Activated naive CD4-positive, alpha-beta T cell treated with anti-CD3 and anti-CD28 coated beads, Interleukin-2, amount 50 U/mL, for 72 hours (primary cell): ENCODE measurements around the gene SLU7. TPM values are rescaled to one million over a fixed set of nuclear protein-coding genes. Genes with fewer than 3 reads are reported as not detected.
"Not testable (repeated sequence)": the region's sequence is repeated elsewhere in the genome, so short reads cannot be mapped to it uniquely, and the experiment has no call there.

Experiments
- ATAC-seq, 2 donors: fragments of 150-1000 bp; cut with Tn5 transposase; 2 replicates each; pipeline ENCODE4 v1.10.0; 2021; ENCODE audit warnings: mild to moderate bottlenecking in 2 of 2, moderate library complexity in 2 of 2
- DNase-seq, 2 donors: peaks; one replicate each; pipeline ENCODE4 v3.0.0; 2021 to 2022; ENCODE audit warnings: low spot score in 2 of 2
- H3K27ac Mint-ChIP-seq, 2 donors: one replicate each; pipeline ENCODE4 v1.8.0; 2022; ENCODE audit warnings: mild to moderate bottlenecking in 2 of 2, mixed read lengths in 2 of 2
- H3K36me3 Mint-ChIP-seq, 2 donors: one replicate each; pipeline ENCODE4 v1.8.0; 2022; ENCODE audit warnings: mixed read lengths in 2 of 2
- H3K9me3 Mint-ChIP-seq, 2 donors: one replicate each; pipeline ENCODE4 v1.8.0; 2022; ENCODE audit warnings: mixed read lengths in 2 of 2
- total RNA-seq, 2 donors: library from RNA; stranded (reverse); gene quantifications; one replicate each; pipeline ENCODE4 v1.2.3, GENCODE V29; 2022

The SLU7 gene
- total RNA-seq, 2 donors from 2014 or later: 36.5 to 53.5 TPM

DNA sequence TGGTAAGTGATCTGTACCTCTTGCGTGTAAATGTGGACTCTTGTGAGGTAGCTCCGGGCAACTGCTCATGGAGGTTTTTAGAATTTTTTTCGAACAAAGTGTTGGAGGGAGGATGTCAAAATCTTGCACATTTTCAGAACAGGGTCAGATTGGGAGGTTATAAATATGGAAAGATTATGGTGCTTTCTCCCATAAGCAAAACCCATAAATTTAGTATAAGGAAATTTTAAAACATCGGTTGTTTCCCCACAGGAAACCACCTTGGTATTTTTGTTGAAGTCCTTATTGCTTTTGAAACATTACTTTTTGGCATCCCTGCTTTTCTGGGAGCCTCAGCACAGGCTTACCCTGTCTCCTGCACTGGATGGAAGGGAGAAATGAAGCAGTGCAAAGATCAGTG, 36.7 kb upstream of the SLU7 start:
- Mint-ChIP-seq H3K36me3 (no peaks in the 10 kb centered on the region), H3K27ac (no peak overlapping the region), H3K9me3 (peaks cover 3 to 7% of the 10 kb centered on the region in 2 donors)
- ATAC-seq (no peak), DNase-seq (no peak)

DNA sequence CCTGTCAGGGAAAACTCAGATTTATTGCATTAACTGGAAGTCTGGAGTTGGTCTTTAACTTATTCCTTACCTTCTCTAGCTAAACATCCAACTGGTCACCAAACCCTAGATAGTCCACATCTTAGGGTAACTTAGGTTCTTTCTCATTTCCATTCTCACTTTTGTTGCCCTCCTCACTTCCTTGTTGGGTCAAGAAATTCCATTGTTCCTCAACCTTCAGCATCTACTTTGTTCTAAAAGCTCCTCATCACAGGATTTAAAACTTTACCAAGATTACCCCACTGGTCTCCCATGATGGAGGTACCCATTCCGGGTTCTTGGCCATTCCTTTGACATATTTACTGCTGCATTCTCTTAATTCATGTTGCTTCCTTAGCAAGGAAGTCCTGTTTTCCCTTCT, 34.9 kb upstream of the SLU7 start:
- ATAC-seq: no peak
- DNase-seq: no peak
- Mint-ChIP-seq H3K36me3 (peaks cover 0 to 10% of the 10 kb centered on the region in 2 donors), H3K27ac (no peak overlapping the region), H3K9me3 (peaks cover 0 to 9% of the 10 kb centered on the region in 2 donors)

DNA sequence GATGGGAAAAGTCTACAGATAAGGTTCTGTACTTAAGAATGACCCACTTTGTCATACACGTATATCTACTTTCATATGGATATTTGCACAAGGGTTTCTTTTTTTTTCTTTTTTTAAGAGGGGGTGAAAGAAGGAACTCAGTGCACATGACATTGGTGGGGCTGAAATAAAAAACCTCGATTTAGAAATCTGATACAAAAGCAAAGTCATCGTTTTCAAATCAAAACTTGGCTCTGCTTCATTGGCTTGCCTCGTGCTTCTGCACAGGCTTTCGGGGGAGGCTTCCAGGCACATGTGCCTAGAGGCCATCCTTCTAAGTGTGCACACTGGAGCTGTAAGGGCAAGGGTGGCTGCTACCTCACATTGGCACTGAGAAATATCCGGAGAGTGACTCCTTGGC, 33.9 kb upstream of the SLU7 start:
- H3K36me3 Mint-ChIP-seq: peaks cover 0 to 10% of the 10 kb centered on the region in 2 donors
- DNase-seq (no peak), ATAC-seq (no peak)
- peaks cover 0 to 12% of the 10 kb centered on the region in 2 donors for H3K9me3 Mint-ChIP-seq
- H3K27ac Mint-ChIP-seq: no peak overlapping the region

DNA sequence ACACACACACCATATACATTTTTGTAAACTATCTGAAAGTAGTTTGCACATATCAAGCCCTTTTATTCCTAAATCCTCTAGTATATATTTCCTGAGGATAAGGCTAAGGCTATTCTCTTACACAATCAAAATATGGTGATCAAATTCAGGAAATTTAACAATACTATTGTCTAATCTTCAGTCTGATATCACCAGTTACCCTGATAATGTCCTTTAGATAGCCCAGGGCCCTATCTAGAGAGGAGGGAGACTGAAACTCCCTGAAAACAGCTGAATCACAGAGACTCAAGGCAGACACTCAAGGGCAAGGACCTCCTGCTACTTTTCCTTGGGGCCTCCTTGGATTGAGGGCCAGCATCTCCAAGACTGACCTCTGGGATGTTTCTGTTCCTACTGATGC, 33.2 kb upstream of the SLU7 start:
- no peak overlapping the region for H3K27ac Mint-ChIP-seq
- peaks cover 0 to 10% of the 10 kb centered on the region in 2 donors for H3K36me3 Mint-ChIP-seq
- ATAC-seq (no peak), DNase-seq (no peak)
- peaks cover 0 to 13% of the 10 kb centered on the region in 2 donors for H3K9me3 Mint-ChIP-seq

DNA sequence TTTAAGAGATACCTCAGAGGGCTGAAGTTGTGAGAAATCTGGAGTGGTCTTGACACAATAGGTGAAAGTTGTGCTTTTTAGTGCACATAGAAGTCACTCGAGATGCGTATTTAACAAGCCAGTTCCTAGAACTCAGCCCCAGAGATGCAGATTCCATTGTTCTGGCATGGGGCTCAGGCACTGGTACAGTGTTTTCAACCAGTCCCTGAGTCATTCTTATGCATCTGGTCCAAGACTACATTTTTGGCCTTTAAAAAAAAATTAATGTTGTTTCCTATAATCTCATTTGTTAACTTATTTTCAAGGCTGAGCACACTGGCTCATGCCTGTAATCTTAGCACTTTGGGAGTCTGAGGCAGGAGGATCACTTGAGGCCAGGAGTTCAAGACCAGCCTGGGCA, 32.4 kb upstream of the SLU7 start:
- no peak overlapping the region for H3K27ac Mint-ChIP-seq
- peaks cover 0 to 10% of the 10 kb centered on the region in 2 donors for H3K36me3 Mint-ChIP-seq

DNA sequence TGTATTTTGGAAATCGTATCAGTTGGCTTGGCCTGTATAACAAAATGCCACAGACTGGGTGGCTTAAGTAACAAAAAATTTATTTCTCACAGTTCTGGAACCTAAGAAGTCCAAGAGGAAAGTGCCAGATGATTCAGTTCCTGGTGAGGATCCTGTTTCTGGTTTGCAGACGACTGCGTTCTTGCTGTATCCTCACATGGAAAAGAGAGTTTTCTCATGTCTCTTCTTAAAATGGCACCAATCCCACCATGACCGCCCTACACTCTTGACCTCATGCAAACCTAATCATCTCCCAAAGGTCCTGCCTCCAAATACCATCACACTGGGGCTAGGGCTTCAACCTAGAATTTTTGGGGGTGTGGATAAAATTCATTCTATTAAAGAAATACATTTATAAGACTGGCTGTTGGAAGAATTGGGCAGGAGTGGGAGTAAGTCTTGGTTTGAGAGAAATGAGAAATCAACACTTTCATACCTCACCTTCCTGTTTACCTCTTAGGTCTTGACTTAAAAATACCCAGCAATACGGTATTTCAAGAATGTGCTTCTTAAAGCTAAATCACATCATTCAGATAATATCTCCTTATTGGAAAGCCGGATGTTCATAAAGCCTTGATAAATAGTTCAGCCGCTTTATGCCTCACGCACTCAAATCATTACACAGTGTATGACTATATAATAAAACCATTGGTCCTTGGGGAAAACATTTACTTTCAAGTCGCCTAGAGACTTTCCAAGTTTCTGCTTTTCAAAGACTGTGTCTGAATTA, 31.5 kb upstream of the SLU7 start:
- ATAC-seq (no peak), DNase-seq (no peak)
- Mint-ChIP-seq H3K9me3 (peaks cover 0 to 13% of the 10 kb centered on the region in 2 donors), H3K36me3 (peaks cover 0 to 10% of the 10 kb centered on the region in 2 donors), H3K27ac (no peak overlapping the region)

More for the DNA sequence above, 32.4 kb upstream of the SLU7 start:
- ATAC-seq (no peak), DNase-seq (no peak)
- peaks cover 0 to 13% of the 10 kb centered on the region in 2 donors for H3K9me3 Mint-ChIP-seq

DNA sequence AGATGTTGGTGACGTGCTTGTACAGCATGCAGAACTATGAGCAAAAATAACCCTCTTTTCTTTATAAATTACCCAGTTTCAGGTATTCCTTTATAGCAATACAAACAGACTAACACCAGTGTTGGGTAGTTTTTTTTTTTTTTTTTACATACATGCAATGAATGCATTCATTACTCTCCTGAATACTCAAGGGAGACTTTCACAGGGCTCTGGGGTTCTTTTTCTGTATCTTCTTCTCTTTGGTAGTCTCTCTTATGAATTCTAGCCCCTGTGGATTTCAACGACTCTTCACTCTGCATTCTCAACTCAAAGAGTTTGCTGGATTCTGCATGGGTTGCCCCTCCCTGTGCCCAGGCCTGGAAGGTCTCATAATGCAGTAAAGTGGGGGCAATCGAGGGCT, 30.6 kb upstream of the SLU7 start:
- Mint-ChIP-seq H3K9me3 (peaks cover 0 to 13% of the 10 kb centered on the region in 2 donors), H3K27ac (peak overlapping the region in 1 of 2 donors; percentile 17), H3K36me3 (peaks cover 0 to 10% of the 10 kb centered on the region in 2 donors)
- DNase-seq (no peak), ATAC-seq (no peak)

DNA sequence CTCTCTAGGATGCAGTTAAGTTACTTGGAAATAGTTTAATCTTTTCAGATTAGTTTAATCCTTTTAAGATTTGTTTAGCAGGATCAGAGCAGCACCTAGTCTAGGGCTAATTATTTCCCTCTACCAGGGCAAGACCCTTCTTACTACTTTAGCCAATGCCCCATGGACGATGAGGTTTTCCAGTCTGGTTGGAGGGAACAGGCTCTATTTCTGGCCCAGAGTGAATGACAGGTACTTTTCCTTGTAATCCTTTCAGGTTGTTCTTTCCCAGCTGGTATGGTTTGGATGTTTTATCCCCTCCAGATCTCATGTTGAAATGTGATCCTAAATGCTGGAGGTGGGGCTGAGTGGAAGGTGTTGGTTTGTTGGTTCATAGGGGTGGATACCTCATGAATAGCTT, 30.0 kb upstream of the SLU7 start:
- ATAC-seq: no peak
- peaks cover 0 to 13% of the 10 kb centered on the region in 2 donors for H3K9me3 Mint-ChIP-seq
- no peak for DNase-seq
- no peak overlapping the region for H3K27ac Mint-ChIP-seq
- peaks cover 0 to 10% of the 10 kb centered on the region in 2 donors for H3K36me3 Mint-ChIP-seq

DNA sequence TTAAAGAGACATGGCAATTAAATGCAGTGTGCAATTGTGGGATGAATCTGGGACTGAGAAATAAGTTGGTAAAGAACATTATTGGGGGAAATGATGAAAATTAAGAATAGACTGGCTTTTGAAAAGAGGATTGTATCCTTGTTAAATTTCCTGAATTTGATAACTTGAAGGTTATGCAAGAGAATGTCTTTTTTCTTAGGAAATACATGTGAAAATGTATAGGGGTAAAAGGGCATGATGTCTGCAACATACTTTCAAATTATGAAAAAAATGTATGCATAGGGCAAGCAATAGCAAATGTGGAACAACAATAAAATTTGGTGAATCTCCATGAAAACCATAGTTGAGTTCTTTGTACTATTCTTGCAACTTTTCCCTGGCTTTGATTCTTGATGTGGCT, 26.9 kb upstream of the SLU7 start:
- ATAC-seq: no peak
- Mint-ChIP-seq H3K27ac (no peak overlapping the region), H3K36me3 (peaks cover 0 to 10% of the 10 kb centered on the region in 2 donors), H3K9me3 (peaks cover 0 to 13% of the 10 kb centered on the region in 2 donors)
- no peak for DNase-seq

DNA sequence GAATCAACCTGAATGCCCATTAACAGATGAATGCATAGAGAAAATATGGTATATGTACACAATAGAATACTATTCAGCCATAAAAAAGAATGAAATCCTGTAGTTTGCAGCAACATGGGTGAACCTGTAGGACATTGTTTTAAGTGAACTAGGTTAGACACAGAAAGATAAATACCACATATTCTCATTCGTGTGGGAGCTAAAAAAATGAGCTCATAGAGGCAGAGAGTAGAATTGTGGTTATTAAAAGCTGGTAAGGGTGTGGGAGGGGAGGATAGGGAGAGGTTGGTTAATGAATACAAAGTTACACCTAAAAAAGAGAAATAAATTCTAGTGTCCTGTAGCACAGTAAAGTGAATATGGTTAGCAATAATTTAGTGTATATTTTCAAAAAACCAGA, 26.3 kb upstream of the SLU7 start:
- ATAC-seq (no peak), DNase-seq (no peak)
- H3K36me3 Mint-ChIP-seq: peaks cover 0 to 10% of the 10 kb centered on the region in 2 donors
- peaks cover 0 to 13% of the 10 kb centered on the region in 2 donors for H3K9me3 Mint-ChIP-seq
- no peak overlapping the region for H3K27ac Mint-ChIP-seq

DNA sequence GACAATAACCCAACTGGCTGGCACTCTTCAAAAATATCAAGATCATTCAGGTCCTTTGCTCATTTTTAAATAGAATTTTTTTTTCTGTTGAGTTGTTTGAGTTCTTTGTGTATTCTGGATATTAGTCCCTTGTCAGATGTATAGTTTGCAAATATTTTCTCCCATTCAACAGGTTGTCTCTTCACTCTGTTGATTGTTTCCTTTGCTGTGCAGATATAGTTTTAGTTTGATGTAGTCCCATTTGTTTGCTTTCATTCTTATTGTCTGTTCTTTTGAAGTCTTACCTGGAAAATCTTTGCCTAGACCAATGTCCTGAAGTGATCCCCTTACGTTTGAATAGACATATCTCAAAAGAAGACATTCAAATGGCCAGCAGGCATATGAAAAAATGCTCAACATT, 25.5 kb upstream of the SLU7 start:
- Mint-ChIP-seq H3K36me3 (peaks cover 0 to 2% of the 10 kb centered on the region in 2 donors), H3K27ac (no peak overlapping the region)

DNA sequence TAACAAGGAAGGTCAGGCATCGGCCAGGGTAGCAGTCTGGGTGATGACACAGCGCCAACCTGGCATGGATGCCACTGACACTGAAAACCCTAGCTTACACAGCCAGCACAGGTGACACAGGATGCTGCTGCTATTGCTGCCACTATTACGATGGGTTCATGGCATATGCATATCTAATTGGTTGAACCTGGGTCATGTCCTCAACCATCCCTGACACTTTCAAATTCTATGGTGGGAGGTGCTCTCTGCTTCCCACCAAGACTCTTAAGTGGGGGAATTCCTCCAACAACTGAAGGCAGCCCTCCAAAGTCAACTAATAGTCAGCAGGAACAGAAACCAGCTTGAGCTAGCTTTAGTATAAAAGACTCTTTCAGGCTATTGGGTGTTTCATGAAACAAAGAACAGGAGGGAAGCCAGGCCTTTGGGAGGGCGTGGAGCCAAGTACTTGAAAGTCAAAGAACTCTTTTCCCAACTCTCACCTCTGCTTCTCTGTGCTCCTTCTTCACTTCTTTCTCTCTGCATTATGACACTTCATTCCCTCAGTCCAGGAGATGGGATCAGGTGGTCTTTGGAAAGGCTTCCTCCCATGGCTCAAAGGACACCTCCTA, 24.0 kb upstream of the SLU7 start:
- Mint-ChIP-seq H3K36me3 (no peaks in the 10 kb centered on the region), H3K27ac (no peak overlapping the region)
- ATAC-seq: no peak

More for the DNA sequence above, 25.5 kb upstream of the SLU7 start:
- peaks cover 0 to 6% of the 10 kb centered on the region in 2 donors for H3K9me3 Mint-ChIP-seq
- DNase-seq (no peak), ATAC-seq (no peak)

DNA sequence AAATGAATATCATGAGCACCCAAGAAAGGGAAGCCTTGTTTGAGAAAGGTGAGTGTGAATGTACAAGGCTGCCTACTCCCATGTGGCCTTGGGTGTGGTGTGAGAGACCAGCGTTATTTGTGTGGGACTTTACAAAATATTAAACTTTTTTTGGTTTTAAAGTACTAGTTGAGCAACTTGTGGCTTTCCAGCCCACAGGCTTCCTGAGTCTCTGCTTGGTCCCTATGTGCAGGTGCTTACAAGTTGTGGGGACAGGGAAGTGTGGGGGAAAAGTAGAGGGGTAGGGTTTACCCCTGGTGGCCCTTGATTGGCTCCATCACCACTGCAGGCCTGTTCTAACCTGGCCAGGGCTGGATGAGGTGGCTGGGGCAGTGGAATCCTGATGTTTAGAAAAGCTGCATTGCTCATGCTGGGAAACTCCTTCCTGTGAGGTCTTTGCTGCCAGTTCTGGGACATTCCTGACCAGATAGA, 22.5 kb upstream of the SLU7 start:
- Mint-ChIP-seq H3K36me3 (no peaks in the 10 kb centered on the region), H3K9me3 (no peaks in the 10 kb centered on the region), H3K27ac (no peak overlapping the region)
- no peak for ATAC-seq
- DNase-seq: no peak

More for the DNA sequence above, 24.0 kb upstream of the SLU7 start:
- no peak for DNase-seq
- peaks cover 0 to 2% of the 10 kb centered on the region in 2 donors for H3K9me3 Mint-ChIP-seq

DNA sequence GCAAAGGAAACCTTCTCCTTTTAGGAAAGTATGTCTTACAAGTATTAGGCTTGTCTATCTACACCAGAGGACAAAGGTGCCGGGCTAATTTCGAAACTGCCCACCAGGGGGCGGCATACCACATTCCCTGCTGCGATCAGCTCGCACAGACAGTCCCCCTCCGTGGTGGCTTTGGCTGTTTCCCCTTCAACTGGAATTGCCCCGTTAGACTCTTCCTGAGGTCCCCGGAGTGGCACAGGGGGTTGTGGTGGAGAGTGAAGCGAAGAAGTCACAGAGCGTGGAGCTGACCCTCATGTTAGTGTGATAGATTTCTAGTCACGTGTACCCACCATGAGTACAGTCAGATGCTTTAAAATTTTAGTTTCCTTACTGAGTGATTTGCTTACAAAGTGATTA, 20.3 kb upstream of the SLU7 start:
- Mint-ChIP-seq H3K36me3 (no peaks in the 10 kb centered on the region), H3K9me3 (no peaks in the 10 kb centered on the region), H3K27ac (peak overlapping the region; percentile 89 to 97)
- peak; percentile 85 to 92 for DNase-seq
- peak; percentile 79 to 83 for ATAC-seq

DNA sequence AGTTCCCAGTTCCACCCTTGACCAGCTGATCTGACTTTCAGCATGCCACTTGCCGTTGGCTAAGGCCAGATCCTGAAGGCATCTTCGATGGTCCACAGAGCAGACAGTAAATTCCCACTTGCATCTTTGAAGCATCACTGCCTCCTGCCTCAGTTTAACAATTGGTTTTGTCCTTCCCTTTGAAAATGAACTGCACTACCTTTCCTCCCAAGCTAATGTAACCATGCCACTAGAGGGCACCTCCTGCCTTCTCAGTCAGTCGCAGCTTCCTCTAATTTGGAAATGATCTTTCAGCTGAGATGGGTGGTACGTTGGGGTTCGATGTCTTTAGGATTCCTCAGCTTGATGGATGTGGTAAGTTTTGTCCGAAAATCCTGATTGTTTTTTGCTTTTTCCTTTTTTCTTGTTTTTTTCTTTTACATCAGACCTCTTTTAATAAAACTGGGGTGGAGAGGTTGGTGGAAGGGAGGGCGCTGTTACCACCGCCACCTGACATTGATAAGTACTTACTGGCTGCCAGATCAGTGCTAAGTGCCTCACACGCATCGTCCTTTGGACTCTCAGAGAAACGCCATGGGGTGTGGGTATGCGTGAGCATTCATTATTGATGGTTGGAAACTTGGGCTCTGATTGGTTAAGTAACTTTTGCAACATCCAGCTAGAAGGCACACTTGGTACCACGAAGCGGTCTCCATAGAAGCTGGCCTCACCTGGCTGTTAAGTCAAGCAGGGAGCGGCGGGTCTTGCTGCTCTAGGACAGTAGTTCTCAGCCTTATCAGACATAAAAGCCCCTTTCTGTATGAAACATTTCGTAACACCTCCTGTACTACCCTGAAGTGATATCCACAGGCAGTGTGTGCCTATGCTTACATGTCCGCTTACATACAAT, 19.7 kb upstream of the SLU7 start:
- DNase-seq: peak; percentile 60 to 67
- ATAC-seq: peak; percentile 71 to 78
- no peaks in the 10 kb centered on the region for H3K36me3 Mint-ChIP-seq

DNA sequence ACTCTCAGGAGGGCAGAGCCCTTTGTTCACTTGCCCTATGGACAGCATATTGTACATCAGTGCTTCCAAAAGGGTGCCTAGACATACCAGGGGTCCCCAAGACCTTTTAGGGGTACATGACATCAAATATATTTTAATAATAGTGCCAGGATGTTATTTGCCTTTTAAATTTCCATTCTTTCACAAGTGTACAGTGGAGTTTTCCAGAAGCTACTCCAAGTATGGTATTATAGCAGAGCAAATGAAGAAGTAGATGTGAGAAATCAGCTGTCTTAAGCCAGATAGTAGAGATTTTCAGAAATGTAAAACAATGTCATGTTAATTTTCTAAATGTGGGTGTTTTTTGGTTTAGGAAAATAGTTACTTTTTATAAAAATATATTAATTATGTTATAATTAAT, 18.4 kb upstream of the SLU7 start:
- no peak for DNase-seq
- no peak for ATAC-seq
- Mint-ChIP-seq H3K9me3 (no peaks in the 10 kb centered on the region), H3K27ac (no peak overlapping the region), H3K36me3 (no peaks in the 10 kb centered on the region)

More for the DNA sequence above, 19.7 kb upstream of the SLU7 start:
- Mint-ChIP-seq H3K9me3 (no peaks in the 10 kb centered on the region), H3K27ac (peak overlapping the region; percentile 89 to 97)

DNA sequence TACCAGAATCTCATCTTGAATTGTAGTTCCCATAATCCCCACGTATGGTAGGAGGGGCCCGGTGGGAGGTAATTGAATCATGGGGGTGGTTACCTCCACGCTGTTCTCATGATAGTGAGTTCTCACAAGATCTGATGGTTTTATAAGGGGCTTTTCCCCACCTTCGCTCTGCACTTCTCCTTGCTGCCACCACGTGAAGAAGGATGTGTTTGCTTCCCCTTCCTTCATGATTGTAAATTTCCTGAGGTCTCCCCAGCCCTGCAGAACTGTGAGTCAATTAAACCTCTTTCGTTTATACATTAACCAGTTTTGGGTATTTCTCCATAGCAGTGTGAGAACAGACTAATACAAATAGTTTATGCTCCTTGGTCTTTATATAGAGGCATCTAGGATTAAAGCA, 17.8 kb upstream of the SLU7 start:
- not testable (repeated sequence) for DNase-seq, H3K27ac Mint-ChIP-seq, H3K36me3 Mint-ChIP-seq, H3K9me3 Mint-ChIP-seq, ATAC-seq
